ENCODE measurements around the gene KLF13. TPM values are rescaled to one million over a fixed set of nuclear protein-coding genes. Genes with fewer than 3 reads are reported as not detected.
A peak's percentile ranks its signal among the peaks of the same experiment; 100 is the strongest.

Gene KLF13
- polyA plus RNA-seq, 2 of the 4 experiments (the other 2 are of a cell fraction), result 53.5 TPM

DNA sequence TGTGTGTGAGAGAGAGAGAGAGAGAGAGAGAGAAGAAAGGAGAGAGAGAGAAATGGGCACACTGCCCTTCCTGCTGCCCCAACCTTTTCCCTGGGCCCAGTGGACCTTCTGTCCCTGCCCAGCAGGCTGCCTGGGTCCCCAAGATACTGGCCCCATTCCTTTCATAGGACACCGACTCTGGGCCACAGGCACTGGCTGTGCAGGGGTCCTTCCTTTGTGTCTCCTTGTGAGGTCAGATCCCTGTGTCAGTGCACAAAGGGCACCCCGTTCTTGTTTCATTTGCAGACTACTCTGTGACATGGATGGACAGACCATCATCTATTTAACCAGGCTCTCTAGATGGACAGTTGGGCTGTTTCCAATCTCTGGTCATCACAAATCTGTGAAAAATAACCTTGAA, 21.3 kb upstream of the KLF13 start (continued):
- TF ChIP-seq, protein P1, sequence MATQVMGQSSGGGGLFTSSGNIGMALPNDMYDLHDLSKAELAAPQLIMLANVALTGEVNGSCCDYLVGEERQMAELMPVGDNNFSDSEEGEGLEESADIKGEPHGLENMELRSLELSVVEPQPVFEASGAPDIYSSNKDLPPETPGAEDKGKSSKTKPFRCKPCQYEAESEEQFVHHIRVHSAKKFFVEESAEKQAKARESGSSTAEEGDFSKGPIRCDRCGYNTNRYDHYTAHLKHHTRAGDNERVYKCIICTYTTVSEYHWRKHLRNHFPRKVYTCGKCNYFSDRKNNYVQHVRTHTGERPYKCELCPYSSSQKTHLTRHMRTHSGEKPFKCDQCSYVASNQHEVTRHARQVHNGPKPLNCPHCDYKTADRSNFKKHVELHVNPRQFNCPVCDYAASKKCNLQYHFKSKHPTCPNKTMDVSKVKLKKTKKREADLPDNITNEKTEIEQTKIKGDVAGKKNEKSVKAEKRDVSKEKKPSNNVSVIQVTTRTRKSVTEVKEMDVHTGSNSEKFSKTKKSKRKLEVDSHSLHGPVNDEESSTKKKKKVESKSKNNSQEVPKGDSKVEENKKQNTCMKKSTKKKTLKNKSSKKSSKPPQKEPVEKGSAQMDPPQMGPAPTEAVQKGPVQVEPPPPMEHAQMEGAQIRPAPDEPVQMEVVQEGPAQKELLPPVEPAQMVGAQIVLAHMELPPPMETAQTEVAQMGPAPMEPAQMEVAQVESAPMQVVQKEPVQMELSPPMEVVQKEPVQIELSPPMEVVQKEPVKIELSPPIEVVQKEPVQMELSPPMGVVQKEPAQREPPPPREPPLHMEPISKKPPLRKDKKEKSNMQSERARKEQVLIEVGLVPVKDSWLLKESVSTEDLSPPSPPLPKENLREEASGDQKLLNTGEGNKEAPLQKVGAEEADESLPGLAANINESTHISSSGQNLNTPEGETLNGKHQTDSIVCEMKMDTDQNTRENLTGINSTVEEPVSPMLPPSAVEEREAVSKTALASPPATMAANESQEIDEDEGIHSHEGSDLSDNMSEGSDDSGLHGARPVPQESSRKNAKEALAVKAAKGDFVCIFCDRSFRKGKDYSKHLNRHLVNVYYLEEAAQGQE (IDR thresholded peaks at IDR 0.05), result no peak
- TF ChIP-seq, protein P2, sequence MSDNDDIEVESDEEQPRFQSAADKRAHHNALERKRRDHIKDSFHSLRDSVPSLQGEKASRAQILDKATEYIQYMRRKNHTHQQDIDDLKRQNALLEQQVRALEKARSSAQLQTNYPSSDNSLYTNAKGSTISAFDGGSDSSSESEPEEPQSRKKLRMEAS (IDR thresholded peaks at IDR 0.05), result no peak
- TF ChIP-seq TP53 (CRISPR knock-in tag; IDR thresholded peaks at IDR 0.05), result no peak

DNA sequence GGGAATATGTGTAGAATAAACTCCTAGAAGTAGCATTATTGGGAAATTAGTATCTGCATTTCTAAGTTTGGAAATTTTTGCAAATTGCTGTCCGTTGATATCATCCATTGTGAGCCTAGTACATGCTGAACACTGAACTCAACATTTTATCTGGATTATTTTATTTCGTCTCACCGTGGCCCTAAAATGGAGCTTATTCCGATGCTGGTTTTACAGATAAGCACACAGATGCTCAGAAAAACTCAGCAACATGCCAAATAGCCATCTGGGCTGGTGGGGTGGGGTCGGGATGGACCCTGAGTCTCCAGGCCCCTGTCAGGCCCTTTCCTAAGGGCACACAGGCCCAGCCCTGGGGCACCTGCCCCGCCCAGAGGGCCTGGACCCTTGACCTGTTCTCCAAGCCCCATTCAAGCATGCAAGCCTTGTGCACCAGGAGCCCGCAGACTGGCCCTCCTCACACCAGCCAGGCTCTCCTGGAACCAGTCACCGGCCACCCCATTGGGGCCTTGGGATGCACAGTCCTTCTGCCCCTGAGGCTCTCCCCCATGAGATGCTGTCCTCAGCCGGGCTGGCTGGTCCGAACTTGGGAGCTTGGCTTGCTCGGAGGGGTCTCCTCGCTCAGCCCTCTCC, 20.7 kb upstream of the KLF13 start:
- DNase-seq (ENCODE audit: low read depth in 1 of 2, low spot score in 1 of 2) (no peak), FAIRE-seq (peak; percentile 70), ATAC-seq (no peak)
- CTCF ChIA-PET, result no interaction called here
- POLR2A ChIA-PET, result no interaction called here
- TF ChIP-seq MAFK (IDR thresholded peaks at IDR 0.05; ENCODE audit: partially characterized antibody), result no peak
- TF ChIP-seq PHF8 (IDR thresholded peaks at IDR 0.05; ENCODE audit: borderline replicate concordance, low read depth), result no peak
- no peak for TF ChIP-seq POLR2AphosphoS2 (conservative IDR thresholded peaks at IDR 0.05; ENCODE audit: low read length)
- no peak for TF ChIP-seq NR3C1 (IDR thresholded peaks at IDR 0.05)
- no peak for TF ChIP-seq HDAC2 (IDR thresholded peaks at IDR 0.05)
- no peak for TF ChIP-seq EP300 (IDR thresholded peaks at IDR 0.05)
- TF ChIP-seq NPAS2 (CRISPR knock-in tag; IDR thresholded peaks at IDR 0.05; ENCODE audit: borderline replicate concordance), result no peak
- TF ChIP-seq GATA3 (IDR thresholded peaks at IDR 0.05; ENCODE audit: borderline replicate concordance), result no peak
- TF ChIP-seq RNF2 (IDR thresholded peaks at IDR 0.05; ENCODE audit: borderline replicate concordance, low read depth), result no peak
- no peak for TF ChIP-seq RAD21 (conservative IDR thresholded peaks at IDR 0.05 in 1 of 2, IDR thresholded peaks at IDR 0.05 in 1 of 2)
- no peak for TF ChIP-seq TP53 (CRISPR knock-in tag; IDR thresholded peaks at IDR 0.05)
- H3K4me1 ChIP-seq, result peaks cover 17% of the 10 kb centered on the region; the same call in 2 of the 3 replicates
- H3K4me3 ChIP-seq, result no peak overlapping the region
- WGBS (ENCODE audit: missing lambda C conversion rate), result 80% methylated on average over 11 of the region's 12 CpGs
- H3K9me3 ChIP-seq, result no peaks in the 10 kb centered on the region
- no peak overlapping the region for H3K4me2 ChIP-seq
- no peak overlapping the region for H3K27ac ChIP-seq

DNA sequence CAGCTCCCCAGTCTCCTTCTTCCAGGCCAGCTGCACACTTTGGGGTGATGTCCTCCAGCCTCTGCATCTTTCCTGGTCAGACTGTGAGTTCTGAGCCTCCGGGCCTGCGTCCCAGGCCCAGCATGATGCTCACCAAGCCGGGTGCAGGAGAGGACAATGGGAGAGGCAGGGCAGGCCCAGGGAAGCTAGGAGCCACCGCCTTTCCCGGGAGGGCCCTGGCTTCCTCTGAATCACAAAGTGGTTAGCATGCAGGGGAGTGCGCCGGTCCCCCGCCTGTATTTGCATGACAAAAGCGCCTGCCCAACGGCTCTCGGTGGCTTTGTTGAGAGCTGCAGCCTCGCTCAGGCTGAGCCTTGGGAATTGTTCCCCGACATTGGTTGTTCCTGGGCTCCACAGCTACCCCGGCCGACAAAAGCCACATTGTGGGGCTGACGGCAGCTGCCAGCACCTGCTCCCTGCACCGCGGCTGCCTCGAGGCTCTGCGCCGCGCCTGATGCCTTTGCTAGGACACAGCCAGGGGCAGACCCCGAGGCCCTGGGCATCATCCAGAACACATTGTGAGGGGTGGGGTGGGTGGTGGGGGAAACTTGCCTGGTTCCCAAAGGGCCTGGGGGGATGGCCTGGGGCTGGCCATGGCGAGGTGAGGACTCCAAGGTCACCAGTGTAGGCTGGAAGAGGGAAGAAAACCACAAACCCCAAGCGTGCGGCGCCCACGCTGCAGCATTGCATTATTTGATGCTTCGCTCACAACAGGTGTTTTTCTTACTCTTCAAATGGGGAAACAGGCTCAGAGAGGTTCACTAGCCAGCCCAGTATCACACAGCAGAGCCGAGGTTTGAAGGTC, 20.0 kb upstream of the KLF13 start:
- no peak for ATAC-seq
- no peaks in the 10 kb centered on the region for H3K9me3 ChIP-seq
- CTCF ChIA-PET, result interaction anchor here (0.6 to 1.0 kb wide), 2 partner anchors 10 to 92 kb away, joined by 3 read pairs; no protein-coding TSS in a partner anchor
- TF ChIP-seq ZNF302 (CRISPR knock-in tag; IDR thresholded peaks at IDR 0.05) (no peak), HOXB5 (CRISPR knock-in tag; IDR thresholded peaks at IDR 0.05) (no peak), NR3C1 (IDR thresholded peaks at IDR 0.05) (no peak), EHF (CRISPR knock-in tag; IDR thresholded peaks at IDR 0.05) (no peak), POLR2A (IDR thresholded peaks at IDR 0.05; ENCODE audit: low read length) (no peak), ESRRA (IDR thresholded peaks at IDR 0.05; ENCODE audit: borderline replicate concordance, low read length) (no peak), HOXB13 (CRISPR knock-in tag; IDR thresholded peaks at IDR 0.05; ENCODE audit: low read depth) (no peak), ZFP36 (IDR thresholded peaks at IDR 0.05; ENCODE audit: borderline replicate concordance, partially characterized antibody) (no peak), HEYL (CRISPR knock-in tag; IDR thresholded peaks at IDR 0.05) (no peak), KDM1A (IDR thresholded peaks at IDR 0.05; ENCODE audit: low read depth) (no peak), MAZ (IDR thresholded peaks at IDR 0.05; ENCODE audit: borderline replicate concordance, low read depth, low read length) (no peak), NFE2L2 (conservative IDR thresholded peaks at IDR 0.05; ENCODE audit: low read length) (no peak), RARB (CRISPR knock-in tag; IDR thresholded peaks at IDR 0.05) (no peak)
- TF ChIP-seq, protein P3, sequence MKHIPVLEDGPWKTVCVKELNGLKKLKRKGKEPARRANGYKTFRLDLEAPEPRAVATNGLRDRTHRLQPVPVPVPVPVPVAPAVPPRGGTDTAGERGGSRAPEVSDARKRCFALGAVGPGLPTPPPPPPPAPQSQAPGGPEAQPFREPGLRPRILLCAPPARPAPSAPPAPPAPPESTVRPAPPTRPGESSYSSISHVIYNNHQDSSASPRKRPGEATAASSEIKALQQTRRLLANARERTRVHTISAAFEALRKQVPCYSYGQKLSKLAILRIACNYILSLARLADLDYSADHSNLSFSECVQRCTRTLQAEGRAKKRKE (CRISPR knock-in tag; IDR thresholded peaks at IDR 0.05; ENCODE audit: low read depth), result no peak
- TF ChIP-seq, protein P4, sequence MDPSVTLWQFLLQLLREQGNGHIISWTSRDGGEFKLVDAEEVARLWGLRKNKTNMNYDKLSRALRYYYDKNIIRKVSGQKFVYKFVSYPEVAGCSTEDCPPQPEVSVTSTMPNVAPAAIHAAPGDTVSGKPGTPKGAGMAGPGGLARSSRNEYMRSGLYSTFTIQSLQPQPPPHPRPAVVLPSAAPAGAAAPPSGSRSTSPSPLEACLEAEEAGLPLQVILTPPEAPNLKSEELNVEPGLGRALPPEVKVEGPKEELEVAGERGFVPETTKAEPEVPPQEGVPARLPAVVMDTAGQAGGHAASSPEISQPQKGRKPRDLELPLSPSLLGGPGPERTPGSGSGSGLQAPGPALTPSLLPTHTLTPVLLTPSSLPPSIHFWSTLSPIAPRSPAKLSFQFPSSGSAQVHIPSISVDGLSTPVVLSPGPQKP (IDR thresholded peaks at IDR 0.05; ENCODE audit: low read depth, low read length), result no peak
- FAIRE-seq, result no peak
- no peak for DNase-seq (ENCODE audit: low read depth in 1 of 2, low spot score in 1 of 2)
- POLR2A ChIA-PET, result no interaction called here
- WGBS (ENCODE audit: missing lambda C conversion rate), result 84% methylated on average over 29 of the region's 30 CpGs
- H3K4me1 ChIP-seq, result peaks cover 14% of the 10 kb centered on the region; the same call in 2 of the 3 replicates
- no peak overlapping the region for H3K4me2 ChIP-seq
- H3K27ac ChIP-seq, result no peak overlapping the region
- H3K4me3 ChIP-seq, result no peak overlapping the region

Data from A549 (cell line).